ENCODE data around the gene PPT2.

DNA sequence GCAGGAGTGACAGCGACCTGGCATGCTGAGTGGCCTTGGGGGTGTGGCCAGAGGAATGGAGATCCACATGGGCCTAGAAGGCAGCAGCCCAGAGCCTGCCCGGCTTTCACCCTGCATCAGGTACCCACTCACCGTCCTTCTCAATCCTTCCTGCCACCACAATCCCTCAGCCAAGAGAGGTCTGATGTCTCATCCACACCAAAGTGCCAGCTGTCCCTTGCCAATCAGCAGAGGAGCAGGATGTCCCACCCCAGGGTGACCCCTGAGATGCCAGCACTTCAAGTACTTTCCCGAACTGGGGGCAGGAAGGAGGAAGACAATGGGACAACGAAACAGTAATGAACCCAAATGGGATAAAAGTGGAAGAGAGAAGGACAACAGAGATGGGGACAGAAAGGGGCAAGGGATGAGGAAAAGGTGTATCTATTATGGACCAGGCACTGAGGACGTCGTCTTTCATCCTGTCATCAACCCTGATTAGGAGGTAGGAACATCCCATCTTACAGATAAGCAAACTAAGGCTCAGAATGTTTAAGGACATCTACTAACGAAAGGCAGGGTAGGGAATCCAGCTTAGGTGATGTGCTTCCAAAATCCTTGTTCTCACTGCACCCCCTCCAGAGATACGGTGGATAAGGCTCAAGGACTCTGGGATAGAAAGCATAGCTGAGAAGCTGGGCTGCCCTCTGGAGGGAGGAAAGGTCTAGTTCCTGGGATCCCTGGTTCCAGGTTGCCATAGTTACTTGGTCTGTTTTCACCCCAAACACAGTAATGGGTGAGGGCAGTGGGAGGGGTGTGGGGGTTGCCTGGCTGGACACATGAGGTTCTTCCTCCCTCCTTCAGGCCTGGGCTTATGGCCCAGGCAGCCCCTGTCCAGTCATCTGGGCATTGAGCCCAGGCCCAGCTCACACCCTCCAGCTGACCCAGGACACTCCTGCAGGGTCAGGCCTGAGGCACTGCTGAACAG, 40.3 kb upstream of the PPT2 start:
- TF ChIP-seq, protein P1, sequence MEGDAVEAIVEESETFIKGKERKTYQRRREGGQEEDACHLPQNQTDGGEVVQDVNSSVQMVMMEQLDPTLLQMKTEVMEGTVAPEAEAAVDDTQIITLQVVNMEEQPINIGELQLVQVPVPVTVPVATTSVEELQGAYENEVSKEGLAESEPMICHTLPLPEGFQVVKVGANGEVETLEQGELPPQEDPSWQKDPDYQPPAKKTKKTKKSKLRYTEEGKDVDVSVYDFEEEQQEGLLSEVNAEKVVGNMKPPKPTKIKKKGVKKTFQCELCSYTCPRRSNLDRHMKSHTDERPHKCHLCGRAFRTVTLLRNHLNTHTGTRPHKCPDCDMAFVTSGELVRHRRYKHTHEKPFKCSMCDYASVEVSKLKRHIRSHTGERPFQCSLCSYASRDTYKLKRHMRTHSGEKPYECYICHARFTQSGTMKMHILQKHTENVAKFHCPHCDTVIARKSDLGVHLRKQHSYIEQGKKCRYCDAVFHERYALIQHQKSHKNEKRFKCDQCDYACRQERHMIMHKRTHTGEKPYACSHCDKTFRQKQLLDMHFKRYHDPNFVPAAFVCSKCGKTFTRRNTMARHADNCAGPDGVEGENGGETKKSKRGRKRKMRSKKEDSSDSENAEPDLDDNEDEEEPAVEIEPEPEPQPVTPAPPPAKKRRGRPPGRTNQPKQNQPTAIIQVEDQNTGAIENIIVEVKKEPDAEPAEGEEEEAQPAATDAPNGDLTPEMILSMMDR (IDR thresholded peaks at IDR 0.05) = peak in 3 of 6 experiments; percentile 7 to 40 (median 12)
- TF ChIP-seq POLR2AphosphoS5 (IDR thresholded peaks at IDR 0.05) = peak; percentile 69 to 79
